ENCODE data around the gene PPFIA1.

PPFIA1 gene

DNA sequence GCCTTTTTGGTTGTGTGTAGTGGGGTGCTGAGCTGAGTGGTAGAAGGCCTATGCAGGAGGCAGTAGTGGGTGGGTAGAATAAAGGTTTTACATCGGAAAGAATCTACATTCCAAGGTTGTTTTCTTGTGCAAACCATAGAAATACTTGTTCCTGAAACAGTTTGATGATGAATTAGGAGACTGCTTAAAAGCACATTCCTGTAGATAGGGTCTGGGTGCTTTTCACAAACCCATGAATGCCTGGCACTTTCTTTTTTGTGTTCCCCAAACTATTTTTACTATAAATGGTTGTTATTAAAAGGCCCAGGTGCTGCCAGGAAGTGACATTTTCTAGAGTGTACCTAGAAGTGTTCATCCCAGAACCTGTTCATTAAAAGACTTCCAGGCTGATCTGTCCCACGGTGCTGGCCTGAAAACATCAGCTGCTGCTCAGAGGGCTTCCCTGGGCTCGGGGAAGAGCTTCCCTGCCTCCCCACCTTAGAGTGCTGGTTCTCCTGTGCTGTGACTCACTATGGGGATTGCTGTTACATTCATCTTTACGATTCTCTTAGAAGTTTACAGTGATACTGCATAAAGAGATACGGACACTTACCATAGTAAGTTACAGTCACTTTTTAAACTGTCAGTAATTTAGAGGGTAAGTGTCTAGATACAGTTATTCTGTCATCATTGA is 27.9 kb downstream of the PPFIA1 start:
- DNase-seq (ENCODE audit: low read depth) = no peak

- DNase-seq (ENCODE audit: low read depth) = no peak
Measured at GRCh38 chr11:70299636-70300035, 29.1 kb downstream of the PPFIA1 start.

GRCh38 chr11:70301191-70301590 is 30.7 kb downstream of the PPFIA1 start:
- DNase-seq (ENCODE audit: low read depth) = no peak

DNA sequence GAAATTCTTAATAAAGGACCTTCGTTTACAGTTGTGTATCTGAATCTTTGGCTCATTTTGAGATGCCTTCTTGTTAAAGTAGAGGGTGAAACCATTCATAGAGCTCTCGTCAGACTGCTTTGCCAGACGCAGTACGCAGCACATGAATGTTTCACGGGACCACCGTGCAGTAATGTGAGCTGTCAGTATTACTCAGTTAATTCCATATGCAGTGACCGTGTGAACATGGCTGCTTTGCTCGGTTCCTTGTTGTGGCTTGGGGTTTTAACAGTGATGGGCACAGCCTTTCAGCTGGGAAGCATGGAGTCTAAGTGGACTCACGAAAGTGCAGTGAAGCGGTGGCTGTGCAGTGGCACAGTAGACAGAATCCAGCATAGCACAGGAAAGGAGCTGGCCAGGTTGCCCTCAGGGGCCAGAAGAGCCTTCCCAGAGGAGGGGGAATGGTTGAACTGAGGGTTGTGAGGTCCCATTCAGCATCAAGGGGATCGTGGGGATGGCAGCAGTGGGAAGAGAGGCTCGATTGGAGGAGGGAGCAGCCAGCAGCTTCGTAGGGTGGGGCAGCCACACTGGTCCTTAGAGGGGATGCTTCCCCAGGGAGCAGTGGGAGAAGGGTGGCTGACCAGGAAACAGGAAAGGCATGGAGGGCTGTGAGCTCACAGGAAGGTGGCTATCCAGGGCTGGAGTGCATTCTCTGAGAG is 31.4 kb downstream of the PPFIA1 start:
- no peak for DNase-seq (ENCODE audit: low read depth)

- DNase-seq (ENCODE audit: low read depth) = no peak
Measured at GRCh38 chr11:70302419-70302752, 31.9 kb downstream of the PPFIA1 start.

- no peak for DNase-seq (ENCODE audit: low read depth)
Measured at GRCh38 chr11:70303070-70303469, 32.6 kb downstream of the PPFIA1 start.

DNA sequence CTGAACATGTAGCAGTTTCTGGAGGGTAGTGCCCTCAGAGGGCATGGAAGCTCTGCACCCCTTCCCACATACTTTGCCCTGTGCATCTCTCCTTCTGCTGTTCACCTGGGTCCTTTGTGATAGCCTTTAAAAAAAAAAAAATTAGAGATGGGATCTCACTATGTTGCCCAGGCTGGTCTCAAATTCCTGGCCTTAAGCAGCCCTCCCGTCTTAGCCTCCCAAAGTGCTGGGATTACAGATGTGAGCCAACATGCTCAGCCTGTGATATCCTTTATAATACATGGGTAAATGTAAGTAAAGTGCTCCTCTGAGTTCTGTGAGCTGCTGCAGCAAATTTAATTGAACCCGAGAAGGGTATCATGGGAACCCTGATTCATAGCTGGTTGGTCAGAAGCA is 33.7 kb downstream of the PPFIA1 start:
- DNase-seq (ENCODE audit: low read depth) = no peak

GRCh38 chr11:70305501-70305900 is 35.0 kb downstream of the PPFIA1 start:
- no peak for DNase-seq (ENCODE audit: low read depth)

GRCh38 chr11:70306586-70307033 is 36.1 kb downstream of the PPFIA1 start:
- no peak for DNase-seq (ENCODE audit: low read depth)

DNA sequence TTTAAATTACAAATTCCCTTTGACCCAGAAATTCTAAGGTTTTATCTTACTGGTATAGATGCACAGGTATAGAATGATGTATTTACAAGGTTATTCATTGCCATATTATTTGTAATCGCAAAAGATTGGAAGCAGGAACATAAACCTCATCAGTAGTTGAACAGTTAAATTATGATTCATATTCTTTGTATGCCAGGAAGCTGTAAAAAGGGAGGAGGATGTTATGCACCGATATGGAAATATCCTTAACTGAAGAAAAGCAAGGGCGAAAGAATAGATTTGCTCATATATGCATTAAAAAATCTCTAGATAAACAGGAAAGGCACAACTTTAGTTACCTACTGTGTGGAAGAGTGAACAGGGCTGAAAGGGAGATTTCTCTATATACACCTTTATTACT is 36.7 kb downstream of the PPFIA1 start:
- no peak for DNase-seq (ENCODE audit: low read depth)

DNA sequence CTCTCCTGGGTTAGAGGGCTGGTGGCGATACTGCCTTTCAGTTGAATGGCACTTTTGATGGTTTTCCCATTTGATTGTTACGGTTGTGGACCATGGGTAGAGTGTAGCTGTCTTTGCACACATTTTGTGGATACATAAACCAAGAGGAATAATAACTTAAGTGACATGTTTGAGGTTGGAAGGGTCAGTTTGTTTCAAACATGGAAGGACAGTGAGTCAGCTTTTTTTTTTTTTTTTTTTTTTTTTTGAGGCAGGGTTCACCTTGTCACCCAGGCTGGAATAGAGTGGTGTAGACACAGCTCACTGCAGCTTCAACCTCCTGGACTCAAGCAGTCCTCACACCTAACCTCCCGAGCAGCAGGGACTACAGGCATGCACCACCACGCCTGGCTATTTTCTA is 41.1 kb downstream of the PPFIA1 start:
- DNase-seq (ENCODE audit: low read depth) = no peak

DNA sequence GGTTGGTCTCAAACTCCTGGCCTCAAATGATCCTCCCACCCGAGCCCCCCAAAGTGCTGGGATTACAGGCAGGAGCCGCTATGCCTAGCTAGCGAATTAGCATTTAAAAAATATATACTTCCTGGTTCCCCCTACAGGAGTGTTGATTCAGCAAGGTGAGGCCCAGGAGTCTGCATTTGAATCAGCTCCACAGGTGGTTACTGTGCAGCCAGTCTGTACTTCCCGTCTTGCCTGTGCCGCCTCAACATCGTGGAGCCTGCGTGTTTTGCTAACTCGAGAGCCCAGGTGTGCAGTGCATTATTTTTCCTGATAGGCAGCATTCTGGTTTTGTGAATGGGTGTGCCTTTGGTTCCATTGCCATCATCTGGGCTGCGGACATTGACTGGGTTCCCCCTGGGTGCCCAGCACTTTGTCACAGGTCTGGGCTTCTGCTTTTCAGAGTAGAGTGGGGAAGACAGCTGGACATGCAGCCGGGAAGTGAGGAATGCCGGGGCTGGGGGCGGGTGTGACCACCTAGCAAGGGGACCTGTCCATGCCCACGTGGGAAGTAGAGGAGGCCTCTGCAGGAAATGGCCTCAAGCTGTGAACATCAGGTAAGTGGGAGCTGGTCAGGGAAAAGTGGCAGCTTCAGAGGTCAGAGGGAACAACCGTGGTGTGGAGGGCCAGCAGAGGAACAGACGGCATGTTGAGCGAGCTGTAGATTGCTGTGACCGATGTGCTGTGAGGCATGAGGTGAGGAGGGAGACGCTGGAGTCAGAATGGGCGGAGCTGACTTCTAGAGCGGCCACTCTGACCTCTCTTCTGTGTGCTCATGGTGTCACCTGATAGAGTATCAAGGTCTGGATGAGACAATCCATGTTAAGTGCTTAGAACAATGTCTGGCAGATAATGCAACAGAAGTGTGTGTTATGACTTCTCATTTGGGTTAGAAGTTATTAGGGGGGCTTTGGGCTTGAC is 42.2 kb downstream of the PPFIA1 start:
- DNase-seq (ENCODE audit: low read depth) = no peak

DNA sequence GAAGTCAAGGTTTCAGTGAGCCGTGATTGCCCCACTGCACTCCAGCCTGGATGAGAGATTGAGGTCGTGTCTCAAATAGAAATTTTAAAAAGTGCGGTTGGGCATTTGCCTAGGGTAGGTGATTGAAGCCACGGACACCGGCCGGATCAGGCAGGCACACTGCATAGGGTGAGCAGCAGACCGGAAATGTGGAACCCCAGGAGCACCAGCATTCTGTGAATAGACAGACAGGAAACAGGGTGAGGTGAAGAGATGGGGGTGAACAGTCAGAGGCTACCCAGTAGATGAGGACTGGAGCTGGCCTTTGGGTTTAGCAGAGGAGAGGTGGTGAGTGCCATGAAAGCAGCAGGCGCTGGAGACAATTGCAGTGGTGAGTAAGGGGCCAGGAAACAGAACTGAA is 43.5 kb downstream of the PPFIA1 start:
- DNase-seq (ENCODE audit: low read depth) = no peak

DNA sequence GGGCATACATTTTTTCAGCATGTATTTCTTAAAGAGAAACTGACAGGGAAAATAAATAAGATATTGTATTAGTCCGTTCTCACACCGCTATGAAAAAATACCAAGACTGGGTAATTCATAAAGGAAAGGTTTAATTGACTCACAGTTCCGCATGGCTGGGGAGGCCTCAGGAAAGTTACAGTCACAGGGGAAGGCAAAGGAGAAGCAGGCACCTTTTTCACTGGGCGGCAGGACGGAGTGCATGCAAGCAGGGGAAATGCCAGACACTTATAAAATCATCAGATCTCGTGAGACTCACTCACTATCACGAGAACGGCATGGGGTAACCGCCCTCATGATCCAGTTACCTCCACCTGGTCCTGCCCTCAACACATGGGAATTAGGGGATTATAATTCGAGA is 44.2 kb downstream of the PPFIA1 start:
- no peak for DNase-seq (ENCODE audit: low read depth)

DNA sequence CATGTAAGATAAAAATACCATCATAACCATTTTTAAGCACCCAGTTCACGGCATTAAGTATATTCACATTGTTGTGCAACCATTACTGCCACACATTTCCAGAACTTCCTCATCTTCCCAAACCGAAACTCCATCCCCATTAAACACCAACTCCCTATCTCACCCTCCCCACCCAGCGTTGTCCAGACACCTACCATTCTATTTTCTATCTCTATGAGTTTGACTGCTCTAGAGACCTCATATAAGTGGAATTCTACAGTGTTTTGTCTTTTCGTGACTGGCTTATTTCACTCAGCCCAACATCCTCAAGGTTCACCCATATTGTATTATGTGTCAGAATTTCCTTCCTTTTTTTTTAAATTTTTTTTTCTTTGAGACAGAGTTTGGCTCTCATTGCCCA is 45.2 kb downstream of the PPFIA1 start:
- no peak for DNase-seq (ENCODE audit: low read depth)

DNA sequence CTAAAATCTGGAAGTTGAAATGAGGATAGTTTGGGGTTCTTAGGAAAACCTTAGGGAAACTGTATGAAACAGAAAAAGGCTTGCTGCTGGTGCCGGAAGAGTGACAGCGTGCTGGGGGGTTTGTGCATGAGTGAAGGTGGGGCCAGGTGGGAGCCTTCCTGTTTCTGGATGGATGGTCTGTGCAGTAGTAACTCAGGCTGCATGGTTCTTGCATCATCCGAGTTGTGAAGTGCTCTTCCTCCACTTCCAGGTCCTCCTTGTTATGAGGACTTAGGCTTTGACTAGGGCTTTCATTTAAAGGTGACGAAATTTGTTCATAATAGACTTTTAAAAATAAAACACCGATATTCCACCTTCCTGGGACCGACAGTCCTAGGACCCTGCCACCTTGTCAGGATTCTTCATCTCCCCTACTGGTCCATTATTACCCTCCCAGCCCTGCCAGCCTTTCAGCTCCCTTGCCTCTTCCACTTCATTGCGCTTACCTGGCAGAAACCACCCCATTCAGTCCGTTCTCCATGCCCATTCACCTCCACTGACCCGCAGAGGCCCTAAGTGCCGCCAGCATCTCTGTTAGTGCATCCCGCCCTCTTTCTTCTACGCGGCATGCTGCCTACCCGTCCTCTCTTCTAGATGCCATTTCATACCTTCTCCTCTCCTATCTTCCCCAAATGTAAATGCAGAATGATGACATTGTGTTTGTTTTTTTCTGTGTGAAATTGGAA is 47.3 kb downstream of the PPFIA1 start:
- DNase-seq (ENCODE audit: low read depth) = no peak

DNA sequence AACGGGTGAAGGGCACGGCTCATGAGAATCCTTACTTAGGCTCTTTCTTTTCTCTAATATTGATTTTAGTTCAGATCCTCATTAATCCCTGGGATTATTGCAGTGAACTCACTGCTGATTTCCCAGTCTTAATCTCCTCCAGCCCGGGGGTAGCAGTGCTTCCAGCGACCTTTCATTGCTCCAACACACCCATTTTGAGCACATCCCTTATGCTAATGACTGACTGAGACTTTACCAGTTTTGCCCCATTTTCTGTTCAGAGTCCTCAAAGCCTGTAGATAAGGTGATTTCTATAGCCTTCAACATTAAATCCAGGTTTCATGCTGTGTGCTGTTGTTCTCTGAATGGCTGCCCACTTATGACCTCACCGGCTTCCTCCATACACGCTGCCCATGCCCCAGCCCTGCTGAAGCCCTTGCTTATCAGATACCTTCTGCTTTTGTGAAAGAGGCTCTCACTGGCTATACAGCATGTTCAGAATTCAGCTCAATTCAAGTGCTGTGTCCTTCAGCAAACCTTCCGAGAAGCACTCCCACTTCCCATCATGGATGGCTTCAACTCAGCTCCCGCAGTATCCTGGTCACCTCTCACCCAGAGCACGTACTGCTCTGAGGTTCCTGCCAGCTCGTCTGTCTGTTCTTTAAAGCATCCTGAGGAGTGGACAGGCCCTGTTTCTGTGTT is 49.0 kb downstream of the PPFIA1 start:
- DNase-seq (ENCODE audit: low read depth) = no peak

DNA sequence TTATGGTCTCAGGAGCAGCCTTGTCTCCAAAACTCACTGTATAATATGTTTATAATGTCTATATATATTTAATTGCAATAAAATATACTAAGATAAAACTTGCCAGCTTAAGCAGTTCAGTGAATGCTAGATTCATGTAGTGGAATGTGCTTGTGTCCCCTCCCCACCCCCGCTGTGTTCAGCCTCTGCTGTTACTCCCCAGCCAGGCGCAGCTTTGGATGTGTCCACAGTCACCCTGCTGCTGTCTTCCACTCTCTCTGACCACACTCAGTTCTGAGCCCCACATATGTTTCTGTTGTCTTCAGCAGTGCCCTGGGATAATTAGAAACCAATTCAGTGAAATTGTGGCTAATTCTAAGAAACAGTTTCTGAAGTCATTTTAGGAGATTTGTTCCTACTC is 52.2 kb downstream of the PPFIA1 start:
- DNase-seq (ENCODE audit: low read depth) = no peak

DNA sequence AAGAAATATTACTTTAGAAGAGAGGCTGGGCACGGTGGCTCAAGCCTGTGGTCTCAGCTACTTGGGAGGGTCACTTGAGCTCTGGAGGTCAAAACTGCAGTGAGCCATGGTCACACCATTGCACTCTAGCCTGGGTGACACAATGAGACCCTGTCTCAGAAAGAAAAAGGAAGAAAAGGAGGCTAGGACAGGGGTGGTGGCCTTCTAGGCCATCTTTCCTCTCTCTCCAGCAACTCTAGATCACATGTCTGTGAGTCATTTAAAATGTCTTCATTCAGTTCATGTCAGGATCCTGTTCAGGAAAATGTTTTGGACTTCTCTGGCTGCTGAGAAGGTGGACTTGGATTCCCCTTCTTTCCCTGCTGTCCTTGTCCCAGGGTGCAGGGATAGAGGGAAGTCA is 53.3 kb downstream of the PPFIA1 start:
- no peak for DNase-seq (ENCODE audit: low read depth)

DNA sequence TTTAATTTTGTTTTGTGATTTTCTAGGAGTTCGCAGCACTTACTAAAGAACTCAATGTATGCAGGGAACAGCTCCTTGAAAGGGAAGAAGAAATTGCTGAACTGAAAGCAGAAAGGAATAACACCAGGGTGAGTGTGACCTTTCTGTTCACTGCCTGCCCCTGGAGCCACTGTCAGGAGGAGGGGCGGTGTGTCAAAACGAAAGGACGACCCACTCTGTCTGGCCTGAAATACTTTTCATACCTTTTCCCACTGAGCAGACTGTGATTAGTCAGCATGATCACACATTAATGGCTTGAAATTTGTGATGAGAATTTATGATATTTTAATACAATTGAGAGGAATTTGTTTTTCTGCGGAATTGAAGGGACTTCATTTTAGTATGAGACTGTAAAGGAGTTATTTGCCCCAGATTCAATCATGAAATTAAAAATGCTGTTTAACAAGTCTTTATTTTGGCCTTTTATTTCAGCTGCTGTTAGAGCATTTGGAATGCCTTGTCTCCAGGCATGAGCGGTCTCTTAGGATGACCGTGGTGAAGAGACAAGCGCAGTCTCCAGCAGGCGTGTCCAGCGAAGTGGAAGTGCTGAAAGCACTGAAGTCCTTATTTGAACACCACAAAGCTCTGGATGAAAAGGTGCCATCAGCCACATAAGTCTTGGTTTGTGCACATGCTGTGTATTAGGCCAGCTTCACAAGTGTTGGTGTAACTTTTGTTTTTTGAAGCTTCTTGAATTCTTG is 54.1 kb downstream of the PPFIA1 start:
- DNase-seq (ENCODE audit: low read depth) = no peak

GRCh38 chr11:70325824-70326223 is 55.3 kb downstream of the PPFIA1 start:
- DNase-seq (ENCODE audit: low read depth) = no peak
